Osteoblast (primary cell): ENCODE results near the gene PACS2. TPM values are rescaled to one million over a fixed set of nuclear protein-coding genes. Genes with fewer than 3 reads are reported as not detected.

Experiments used
- DNase-seq: peaks from one replicate; pipeline ENCODE4 v3.0.0; 2011; ENCODE audit warnings: low spot score, mixed read lengths; ENCODE audit not compliant: insufficient read length; ENCODE audit errors: missing footprints
- H2AFZ ChIP-seq: 2 replicates; pipeline ENCODE4 v1.6.0; 2011; ENCODE audit warnings: mild to moderate bottlenecking, low read length
- H3K27ac ChIP-seq: 2 replicates; pipeline ENCODE4 v1.5.1; 2011; ENCODE audit warnings: mild to moderate bottlenecking, low read depth, low read length, moderate library complexity
- H3K27me3 ChIP-seq: 2 replicates; pipeline ENCODE4 v1.6.0; 2012; ENCODE audit warnings: mild to moderate bottlenecking, control low read depth, inconsistent platforms, low read length, moderate library complexity; ENCODE audit not compliant: insufficient read depth
- H3K36me3 ChIP-seq: 2 replicates; pipeline ENCODE4 v1.5.1; 2011; ENCODE audit warnings: mild to moderate bottlenecking, low read length, control low read depth, moderate library complexity; ENCODE audit not compliant: insufficient read depth
- H3K4me1 ChIP-seq: 2 replicates; pipeline ENCODE4 v1.5.1; 2011; ENCODE audit warnings: mild to moderate bottlenecking, low read length, control low read depth, moderate library complexity; ENCODE audit not compliant: insufficient read depth
- H3K4me2 ChIP-seq: 2 replicates; pipeline ENCODE4 v1.6.0; 2011; ENCODE audit warnings: mild to moderate bottlenecking, low read length; ENCODE audit not compliant: insufficient read depth
- H3K4me3 ChIP-seq: fragments of 200-600 bp; sonication (generic); 3 replicates; pipeline ENCODE4 v1.5.1; 2012; ENCODE audit warnings: mild to moderate bottlenecking, low read length, inconsistent platforms; ENCODE audit not compliant: insufficient read depth
- H3K79me2 ChIP-seq: 2 replicates; pipeline ENCODE4 v1.6.0; 2012; ENCODE audit warnings: mild to moderate bottlenecking, low read length, control low read depth, inconsistent platforms; ENCODE audit not compliant: insufficient read depth
- H3K9me3 ChIP-seq: 2 replicates; pipeline ENCODE4 v1.5.1; 2011; ENCODE audit warnings: low read depth, low read length, control low read depth
- H4K20me1 ChIP-seq: 2 replicates; pipeline ENCODE4 v1.6.0; 2012; ENCODE audit warnings: mild to moderate bottlenecking, low read length, control low read depth; ENCODE audit not compliant: insufficient read depth
- total RNA-seq: library from RNA; depleted of rRNA; stranded (reverse); fragments of >200 nt; gene quantifications from 2 replicates; pipeline ENCODE4 v1.2.3, GENCODE V29; 2012
- TF ChIP-seq, protein P1 (sequence below): IDR thresholded peaks from 2 replicates; pipeline ENCODE4 v1.5.1; 2011; ENCODE audit warnings: mild to moderate bottlenecking, low read depth, low read length, moderate library complexity; ENCODE audit errors: extremely low read depth

PACS2 gene
- total RNA-seq, 1 donor: 81.1 TPM

DNA sequence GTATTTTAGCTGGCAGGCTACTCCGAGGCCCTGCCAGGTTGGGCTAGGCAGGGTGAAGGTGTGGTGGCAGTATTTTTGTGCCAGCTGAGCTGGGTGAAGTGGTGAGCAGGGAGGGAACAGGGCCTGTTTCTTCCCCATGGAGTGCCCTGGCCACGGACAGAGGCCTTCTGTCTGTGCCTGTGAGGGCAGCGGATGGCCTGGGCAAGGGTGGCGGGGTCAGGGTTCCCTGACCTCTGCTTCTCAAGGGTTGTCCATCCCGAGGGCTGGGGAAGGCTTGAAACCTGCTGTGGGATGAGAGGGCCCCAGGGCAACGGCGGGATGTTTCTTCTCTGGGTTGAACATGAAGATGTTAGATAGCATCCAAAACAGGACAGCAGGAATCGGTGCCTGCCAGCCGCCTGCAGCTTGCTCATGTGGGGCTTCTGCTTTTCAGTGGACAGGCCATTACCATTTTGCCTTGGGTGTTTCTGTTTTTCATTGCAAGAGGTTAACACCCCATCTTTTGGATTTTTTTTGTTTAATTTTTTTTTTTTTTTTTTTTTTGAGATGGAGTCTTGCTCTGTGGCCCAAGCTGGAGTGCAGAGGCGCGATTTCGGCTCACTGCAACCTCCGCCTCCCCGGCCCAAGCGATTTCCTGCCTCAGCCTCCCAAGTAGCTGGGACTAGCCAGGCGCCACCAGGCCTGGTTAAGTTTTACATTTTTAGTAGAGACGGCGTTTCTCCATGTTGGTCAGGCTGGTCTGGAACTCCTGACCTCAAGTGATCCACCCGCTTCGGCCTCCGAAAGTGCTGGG, 108.3 kb downstream of the PACS2 start:
- no peaks in the 10 kb centered on the region for H3K9me3 ChIP-seq

GRCh38 chr14:105423488-105424195, 109.1 kb downstream of the PACS2 start:
- Histone ChIP-seq H3K4me1 (peaks cover 19% of the 10 kb centered on the region), H3K27ac (no peak overlapping the region), H3K9me3 (no peaks in the 10 kb centered on the region), H3K4me2 (no peak overlapping the region), H3K79me2 (peaks cover 85% of the 10 kb centered on the region), H2AFZ (no peak overlapping the region), H4K20me1 (peaks cover 49% of the 10 kb centered on the region), H3K27me3 (no peaks in the 10 kb centered on the region), H3K4me3 (no peak overlapping the region), H3K36me3 (peaks cover 5% of the 10 kb centered on the region)
- TF ChIP-seq, protein P1, sequence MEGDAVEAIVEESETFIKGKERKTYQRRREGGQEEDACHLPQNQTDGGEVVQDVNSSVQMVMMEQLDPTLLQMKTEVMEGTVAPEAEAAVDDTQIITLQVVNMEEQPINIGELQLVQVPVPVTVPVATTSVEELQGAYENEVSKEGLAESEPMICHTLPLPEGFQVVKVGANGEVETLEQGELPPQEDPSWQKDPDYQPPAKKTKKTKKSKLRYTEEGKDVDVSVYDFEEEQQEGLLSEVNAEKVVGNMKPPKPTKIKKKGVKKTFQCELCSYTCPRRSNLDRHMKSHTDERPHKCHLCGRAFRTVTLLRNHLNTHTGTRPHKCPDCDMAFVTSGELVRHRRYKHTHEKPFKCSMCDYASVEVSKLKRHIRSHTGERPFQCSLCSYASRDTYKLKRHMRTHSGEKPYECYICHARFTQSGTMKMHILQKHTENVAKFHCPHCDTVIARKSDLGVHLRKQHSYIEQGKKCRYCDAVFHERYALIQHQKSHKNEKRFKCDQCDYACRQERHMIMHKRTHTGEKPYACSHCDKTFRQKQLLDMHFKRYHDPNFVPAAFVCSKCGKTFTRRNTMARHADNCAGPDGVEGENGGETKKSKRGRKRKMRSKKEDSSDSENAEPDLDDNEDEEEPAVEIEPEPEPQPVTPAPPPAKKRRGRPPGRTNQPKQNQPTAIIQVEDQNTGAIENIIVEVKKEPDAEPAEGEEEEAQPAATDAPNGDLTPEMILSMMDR: no peak
- DNase-seq: peak; percentile 72

More for the DNA sequence above, 108.3 kb downstream of the PACS2 start:
- H3K79me2 ChIP-seq: peaks cover 77% of the 10 kb centered on the region
- H4K20me1 ChIP-seq: peaks cover 49% of the 10 kb centered on the region
- no peak overlapping the region for H3K4me3 ChIP-seq
- TF ChIP-seq, protein P1: no peak
- DNase-seq: peak; percentile 85
- H2AFZ ChIP-seq: no peak overlapping the region
- H3K27me3 ChIP-seq: no peaks in the 10 kb centered on the region
- peak overlapping the region; percentile 23 for H3K27ac ChIP-seq
- H3K36me3 ChIP-seq: peaks cover 5% of the 10 kb centered on the region
- H3K4me1 ChIP-seq: peaks cover 19% of the 10 kb centered on the region
- H3K4me2 ChIP-seq: no peak overlapping the region

GRCh38 chr14:105424861-105425260, 110.3 kb downstream of the PACS2 start:
- peaks cover 11% of the 10 kb centered on the region for H3K4me1 ChIP-seq
- TF ChIP-seq, protein P1: no peak
- peak; percentile 82 for DNase-seq
- no peak overlapping the region for H3K27ac ChIP-seq
- no peak overlapping the region for H2AFZ ChIP-seq
- H3K4me2 ChIP-seq: no peak overlapping the region
- peaks cover 86% of the 10 kb centered on the region for H3K79me2 ChIP-seq
- peaks cover 5% of the 10 kb centered on the region for H3K36me3 ChIP-seq
- no peak overlapping the region for H3K4me3 ChIP-seq
- H3K9me3 ChIP-seq: no peaks in the 10 kb centered on the region
- no peaks in the 10 kb centered on the region for H3K27me3 ChIP-seq
- peaks cover 54% of the 10 kb centered on the region for H4K20me1 ChIP-seq

- Histone ChIP-seq H3K9me3 (no peaks in the 10 kb centered on the region), H3K27ac (no peak overlapping the region), H3K4me1 (peaks cover 13% of the 10 kb centered on the region), H3K4me3 (no peak overlapping the region), H3K79me2 (peaks cover 88% of the 10 kb centered on the region), H2AFZ (no peak overlapping the region), H3K4me2 (no peak overlapping the region), H3K27me3 (no peaks in the 10 kb centered on the region), H4K20me1 (peaks cover 60% of the 10 kb centered on the region), H3K36me3 (peaks cover 5% of the 10 kb centered on the region)
- TF ChIP-seq, protein P1: no peak
- peak; percentile 39 for DNase-seq
Observed at GRCh38 chr14:105425823-105426247, 111.3 kb downstream of the PACS2 start.
